RWPE2 (cell line): ENCODE data around the gene SPX.

Experiments used
- ATAC-seq: fragments of 200-7000 bp; cut with Tn5 transposase; 3 replicates; pipeline ENCODE4 v1.9.1; 2021; ENCODE audit warnings: low read depth
- DNase-seq: peaks from one replicate; pipeline ENCODE4 v3.0.0-alpha.2; 2020; ENCODE audit warnings: low spot score
- H3K27ac ChIP-seq: fragments of 450-650 bp; 2 replicates; pipeline ENCODE4 v1.5.1; 2017; ENCODE audit warnings: mild to moderate bottlenecking; ENCODE audit not compliant: poor library complexity, severe bottlenecking
- H3K27me3 ChIP-seq: fragments of 250-450 bp; sonication (Bioruptor Pico); 2 replicates; pipeline ENCODE4 v1.5.1; 2021; ENCODE audit warnings: mild to moderate bottlenecking, moderate library complexity; ENCODE audit not compliant: insufficient read depth, poor library complexity, severe bottlenecking
- H3K36me3 ChIP-seq: fragments of 250-450 bp; sonication (Bioruptor Pico); 2 replicates; pipeline ENCODE4 v1.5.1; 2020; ENCODE audit warnings: low read depth, mild to moderate bottlenecking, moderate library complexity
- H3K4me1 ChIP-seq: fragments of 250-450 bp; sonication (Bioruptor Pico); 2 replicates; pipeline ENCODE4 v1.5.1; 2021; ENCODE audit warnings: mild to moderate bottlenecking, moderate library complexity; ENCODE audit not compliant: insufficient read depth, poor library complexity, severe bottlenecking
- H3K4me3 ChIP-seq: fragments of 250-450 bp; sonication (Bioruptor Pico); 2 replicates; pipeline ENCODE4 v1.5.1; 2021; ENCODE audit warnings: mild to moderate bottlenecking, moderate library complexity; ENCODE audit not compliant: severe bottlenecking
- H3K9me3 ChIP-seq: fragments of 250-450 bp; sonication (Bioruptor Pico); 2 replicates; pipeline ENCODE4 v1.5.1; 2021; ENCODE audit warnings: mild to moderate bottlenecking, moderate library complexity; ENCODE audit not compliant: severe bottlenecking
- TF ChIP-seq, protein P1 (sequence below): fragments of 450-650 bp; IDR thresholded peaks from one replicate; pipeline ENCODE4 v1.5.1; 2017; ENCODE audit warnings: mild to moderate bottlenecking, moderate library complexity; ENCODE audit not compliant: poor library complexity, severe bottlenecking

SPX gene

DNA sequence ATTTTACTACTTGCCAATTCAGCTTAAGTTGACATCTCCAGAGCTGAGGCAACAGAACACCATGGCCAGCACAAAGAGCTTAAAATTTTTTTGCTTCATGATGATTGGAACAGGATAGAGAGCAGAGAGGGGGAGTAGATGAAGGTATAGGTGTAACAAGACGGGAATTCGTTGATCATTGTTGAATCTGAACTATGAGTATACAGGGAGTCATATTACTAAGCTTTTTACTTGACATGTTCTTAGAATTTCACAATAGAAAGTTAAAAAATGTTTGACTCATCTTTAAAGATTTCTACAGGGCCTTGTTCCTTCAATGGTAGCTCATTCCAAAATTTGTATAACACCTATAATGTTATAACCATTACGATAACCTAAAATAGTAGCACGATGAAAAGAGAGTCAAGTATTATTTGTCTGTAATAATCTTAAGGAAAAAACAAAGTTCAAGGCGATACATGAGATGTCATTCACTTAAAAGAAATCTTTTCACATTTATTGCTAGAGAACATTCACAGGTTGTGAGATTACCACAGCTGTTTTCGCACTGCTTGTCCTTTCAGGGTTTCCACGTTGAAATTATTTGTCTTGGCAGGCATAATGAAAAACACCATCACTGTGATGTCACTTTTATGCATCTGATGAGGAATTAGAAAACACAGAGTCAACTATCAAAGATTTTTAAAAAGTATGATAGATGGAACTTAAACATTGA, 33.9 kb downstream of the SPX start:
- Histone ChIP-seq H3K27me3 (no peaks in the 10 kb centered on the region), H3K27ac (peak overlapping the region; percentile 67), H3K9me3 (no peaks in the 10 kb centered on the region), H3K4me1 (peaks cover 16% of the 10 kb centered on the region), H3K4me3 (no peak overlapping the region), H3K36me3 (no peaks in the 10 kb centered on the region)
- TF ChIP-seq, protein P1, sequence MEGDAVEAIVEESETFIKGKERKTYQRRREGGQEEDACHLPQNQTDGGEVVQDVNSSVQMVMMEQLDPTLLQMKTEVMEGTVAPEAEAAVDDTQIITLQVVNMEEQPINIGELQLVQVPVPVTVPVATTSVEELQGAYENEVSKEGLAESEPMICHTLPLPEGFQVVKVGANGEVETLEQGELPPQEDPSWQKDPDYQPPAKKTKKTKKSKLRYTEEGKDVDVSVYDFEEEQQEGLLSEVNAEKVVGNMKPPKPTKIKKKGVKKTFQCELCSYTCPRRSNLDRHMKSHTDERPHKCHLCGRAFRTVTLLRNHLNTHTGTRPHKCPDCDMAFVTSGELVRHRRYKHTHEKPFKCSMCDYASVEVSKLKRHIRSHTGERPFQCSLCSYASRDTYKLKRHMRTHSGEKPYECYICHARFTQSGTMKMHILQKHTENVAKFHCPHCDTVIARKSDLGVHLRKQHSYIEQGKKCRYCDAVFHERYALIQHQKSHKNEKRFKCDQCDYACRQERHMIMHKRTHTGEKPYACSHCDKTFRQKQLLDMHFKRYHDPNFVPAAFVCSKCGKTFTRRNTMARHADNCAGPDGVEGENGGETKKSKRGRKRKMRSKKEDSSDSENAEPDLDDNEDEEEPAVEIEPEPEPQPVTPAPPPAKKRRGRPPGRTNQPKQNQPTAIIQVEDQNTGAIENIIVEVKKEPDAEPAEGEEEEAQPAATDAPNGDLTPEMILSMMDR, result no peak
- DNase-seq (no peak), ATAC-seq (peak; percentile 99)

DNA sequence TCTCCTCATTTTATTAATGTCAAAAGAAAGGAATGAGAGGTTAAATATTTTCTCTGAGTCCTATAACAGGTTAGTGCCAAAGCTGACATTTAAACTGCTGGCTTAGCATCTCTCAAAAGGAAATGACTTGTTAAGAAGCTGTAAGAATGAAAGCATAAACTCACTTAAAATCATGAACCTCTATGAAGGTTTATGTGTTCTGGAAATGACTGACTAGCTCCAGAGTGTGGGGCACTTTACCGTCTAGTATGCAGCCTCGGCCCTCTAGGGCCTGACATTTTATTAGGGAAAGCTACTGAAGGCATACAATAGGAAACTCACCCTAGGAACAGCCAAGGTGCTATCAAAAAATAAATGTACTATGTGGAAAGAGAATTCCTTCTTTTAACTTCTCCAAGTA, 35.1 kb downstream of the SPX start:
- no peak overlapping the region for H3K4me3 ChIP-seq
- no peaks in the 10 kb centered on the region for H3K27me3 ChIP-seq
- ATAC-seq (no peak), DNase-seq (no peak)
- no peaks in the 10 kb centered on the region for H3K9me3 ChIP-seq
- TF ChIP-seq, protein P1, result no peak
- H3K36me3 ChIP-seq, result no peaks in the 10 kb centered on the region
- H3K27ac ChIP-seq, result peak overlapping the region; percentile 67
- H3K4me1 ChIP-seq, result peaks cover 16% of the 10 kb centered on the region

DNA sequence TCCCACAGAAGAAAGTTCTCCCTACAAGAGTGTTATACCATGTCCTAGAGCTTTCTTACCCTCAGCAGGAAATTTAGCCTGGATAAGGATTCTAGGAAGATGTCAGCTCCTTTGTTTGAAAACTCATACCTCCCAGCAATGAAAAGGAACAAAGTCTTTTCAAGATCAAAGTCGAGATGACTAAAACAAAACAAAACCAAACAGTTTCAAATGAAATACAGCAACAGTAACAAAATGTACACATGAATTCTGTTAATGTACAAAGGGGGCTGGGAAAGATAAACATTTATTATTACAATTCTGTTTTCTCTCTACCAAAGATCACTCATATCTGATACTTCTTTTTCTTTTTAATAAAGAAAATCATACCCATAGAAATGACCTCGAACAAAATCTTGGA, 36.8 kb downstream of the SPX start:
- H3K27ac ChIP-seq, result no peak overlapping the region
- no peaks in the 10 kb centered on the region for H3K36me3 ChIP-seq
- H3K9me3 ChIP-seq, result no peaks in the 10 kb centered on the region
- TF ChIP-seq, protein P1, result no peak
- H3K4me3 ChIP-seq, result no peak overlapping the region
- peaks cover 16% of the 10 kb centered on the region for H3K4me1 ChIP-seq
- no peaks in the 10 kb centered on the region for H3K27me3 ChIP-seq
- no peak for ATAC-seq
- DNase-seq, result no peak

- TF ChIP-seq, protein P1, result no peak
- no peak for ATAC-seq
Measured at GRCh38 chr12:21566223-21566906, 40.3 kb downstream of the SPX start.

DNA sequence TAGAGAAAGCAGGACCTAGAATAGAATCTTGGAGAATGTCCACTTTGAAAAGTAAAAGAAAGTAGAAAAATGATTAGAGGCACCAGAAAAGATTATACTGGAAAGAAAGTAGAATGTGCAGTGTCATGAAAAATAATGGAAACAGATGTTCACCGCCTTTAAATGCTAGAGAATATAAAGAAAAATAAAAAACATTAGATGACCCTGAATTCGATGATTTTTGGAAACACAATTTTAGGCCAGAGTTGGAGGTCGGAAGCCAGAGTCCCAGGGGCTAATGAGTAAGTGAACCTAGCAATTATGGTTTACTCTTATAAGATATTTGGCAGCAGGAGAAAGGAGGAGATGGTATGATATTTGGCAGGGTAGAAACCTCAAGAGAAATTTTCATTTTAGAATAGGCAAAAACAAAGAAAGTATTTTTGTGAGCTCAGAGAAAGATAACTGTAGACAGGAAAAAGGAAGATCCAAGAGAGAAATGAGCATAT, 40.9 kb downstream of the SPX start:
- TF ChIP-seq, protein P1, result no peak
- ATAC-seq (no peak), DNase-seq (no peak)
- H3K36me3 ChIP-seq, result no peaks in the 10 kb centered on the region
- H3K4me3 ChIP-seq, result no peak overlapping the region
- no peaks in the 10 kb centered on the region for H3K9me3 ChIP-seq
- no peak overlapping the region for H3K27ac ChIP-seq
- no peaks in the 10 kb centered on the region for H3K27me3 ChIP-seq
- H3K4me1 ChIP-seq, result no peaks in the 10 kb centered on the region

More at GRCh38 chr12:21566223-21566906, 40.3 kb downstream of the SPX start:
- Histone ChIP-seq H3K9me3 (no peaks in the 10 kb centered on the region), H3K27me3 (no peaks in the 10 kb centered on the region), H3K36me3 (no peaks in the 10 kb centered on the region), H3K4me1 (no peaks in the 10 kb centered on the region), H3K27ac (no peak overlapping the region), H3K4me3 (no peak overlapping the region)
- DNase-seq, result no peak
